Measurements from ENCODE around the gene FAM72C.
"Not testable (repeated sequence)": the region's sequence is repeated elsewhere in the genome, so short reads cannot be mapped to it uniquely, and the experiment has no call there.

DNA sequence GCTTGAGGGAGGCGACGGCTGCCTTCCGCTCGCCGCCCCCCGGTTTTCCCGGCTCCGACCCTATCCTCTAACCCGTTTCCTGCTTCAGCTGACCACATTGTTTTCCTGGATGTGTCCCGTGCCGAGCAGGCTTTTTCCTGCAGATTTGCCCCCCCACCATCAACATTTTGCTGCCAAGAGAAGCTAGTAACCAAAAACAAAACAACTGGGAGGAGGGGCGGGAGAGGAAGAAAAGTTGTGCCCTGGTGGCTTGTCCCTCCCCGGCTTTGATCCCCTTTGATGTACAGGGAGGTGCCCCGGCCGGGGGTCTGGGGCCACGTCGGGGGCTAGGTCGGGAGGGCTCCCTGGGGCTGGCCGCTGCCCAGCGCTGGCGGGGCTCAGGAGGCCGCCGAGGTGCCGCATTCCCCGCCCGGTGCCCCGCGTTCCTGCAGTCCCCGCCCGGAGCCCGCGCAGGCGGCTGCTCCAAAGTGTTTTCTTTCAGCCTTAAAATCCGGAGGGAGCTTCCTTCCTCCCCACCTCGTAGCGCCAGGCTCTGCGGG is 2.2 kb upstream of the FAM72C start:
- TF ChIP-seq, protein P1, sequence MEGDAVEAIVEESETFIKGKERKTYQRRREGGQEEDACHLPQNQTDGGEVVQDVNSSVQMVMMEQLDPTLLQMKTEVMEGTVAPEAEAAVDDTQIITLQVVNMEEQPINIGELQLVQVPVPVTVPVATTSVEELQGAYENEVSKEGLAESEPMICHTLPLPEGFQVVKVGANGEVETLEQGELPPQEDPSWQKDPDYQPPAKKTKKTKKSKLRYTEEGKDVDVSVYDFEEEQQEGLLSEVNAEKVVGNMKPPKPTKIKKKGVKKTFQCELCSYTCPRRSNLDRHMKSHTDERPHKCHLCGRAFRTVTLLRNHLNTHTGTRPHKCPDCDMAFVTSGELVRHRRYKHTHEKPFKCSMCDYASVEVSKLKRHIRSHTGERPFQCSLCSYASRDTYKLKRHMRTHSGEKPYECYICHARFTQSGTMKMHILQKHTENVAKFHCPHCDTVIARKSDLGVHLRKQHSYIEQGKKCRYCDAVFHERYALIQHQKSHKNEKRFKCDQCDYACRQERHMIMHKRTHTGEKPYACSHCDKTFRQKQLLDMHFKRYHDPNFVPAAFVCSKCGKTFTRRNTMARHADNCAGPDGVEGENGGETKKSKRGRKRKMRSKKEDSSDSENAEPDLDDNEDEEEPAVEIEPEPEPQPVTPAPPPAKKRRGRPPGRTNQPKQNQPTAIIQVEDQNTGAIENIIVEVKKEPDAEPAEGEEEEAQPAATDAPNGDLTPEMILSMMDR (IDR thresholded peaks at IDR 0.05; ENCODE audit: insufficient read depth, low read depth, low read length): not testable (repeated sequence)
- not testable (repeated sequence) for TF ChIP-seq EZH2 (IDR thresholded peaks at IDR 0.05; ENCODE audit: insufficient read depth, low read length)

Measured in astrocyte (in vitro differentiated cells and primary cell).